Hepatocyte (in vitro differentiated cells): ENCODE measurements around the gene SEMA5A.

Source experiments
- EZH2 ChIP-seq: fragments of 200-600 bp; sonication (generic); IDR thresholded peaks from 2 replicates; pipeline ENCODE4 v1.6.1; 2016; ENCODE audit warnings: antibody characterized with exemption, mild to moderate bottlenecking, borderline replicate concordance
- EZH2phosphoT487 ChIP-seq: fragments of 200-600 bp; sonication (generic); IDR thresholded peaks from one replicate; pipeline ENCODE4 v1.6.1; 2018; ENCODE audit warnings: antibody characterized with exemption, mild to moderate bottlenecking, low read depth, moderate library complexity; ENCODE audit not compliant: unreplicated experiment, severe bottlenecking
- TF ChIP-seq, protein P1 (sequence below): fragments of 200-600 bp; sonication (generic); IDR thresholded peaks from 2 replicates; pipeline ENCODE4 v1.5.1; 2016; ENCODE audit warnings: antibody characterized with exemption, mild to moderate bottlenecking; ENCODE audit not compliant: poor library complexity

DNA sequence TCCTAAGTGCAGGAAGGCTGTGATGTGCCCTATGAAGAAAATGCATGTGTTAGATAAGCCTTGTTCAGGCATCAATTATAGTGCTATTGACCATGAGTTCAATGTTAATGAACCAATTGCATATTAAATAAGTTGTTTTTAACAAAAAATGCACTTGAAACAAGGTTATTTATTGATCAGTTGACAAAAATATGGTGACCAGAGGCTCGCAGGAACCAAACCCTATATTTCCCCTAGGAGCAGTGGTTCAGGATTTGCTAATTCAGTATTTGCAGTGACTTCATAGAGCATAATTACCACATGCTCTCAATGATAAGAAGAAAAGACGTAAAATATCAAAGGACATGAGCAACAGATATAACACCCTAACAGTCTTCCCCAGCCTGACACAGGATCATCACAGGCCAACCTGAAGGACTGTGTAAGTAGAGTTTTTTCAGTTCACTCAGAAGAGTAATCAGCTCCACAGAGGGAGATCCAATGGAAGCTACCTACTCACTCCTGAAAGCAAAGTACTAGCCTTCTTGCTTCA lies 92.3 kb downstream of the SEMA5A start:
- TF ChIP-seq, protein P1, sequence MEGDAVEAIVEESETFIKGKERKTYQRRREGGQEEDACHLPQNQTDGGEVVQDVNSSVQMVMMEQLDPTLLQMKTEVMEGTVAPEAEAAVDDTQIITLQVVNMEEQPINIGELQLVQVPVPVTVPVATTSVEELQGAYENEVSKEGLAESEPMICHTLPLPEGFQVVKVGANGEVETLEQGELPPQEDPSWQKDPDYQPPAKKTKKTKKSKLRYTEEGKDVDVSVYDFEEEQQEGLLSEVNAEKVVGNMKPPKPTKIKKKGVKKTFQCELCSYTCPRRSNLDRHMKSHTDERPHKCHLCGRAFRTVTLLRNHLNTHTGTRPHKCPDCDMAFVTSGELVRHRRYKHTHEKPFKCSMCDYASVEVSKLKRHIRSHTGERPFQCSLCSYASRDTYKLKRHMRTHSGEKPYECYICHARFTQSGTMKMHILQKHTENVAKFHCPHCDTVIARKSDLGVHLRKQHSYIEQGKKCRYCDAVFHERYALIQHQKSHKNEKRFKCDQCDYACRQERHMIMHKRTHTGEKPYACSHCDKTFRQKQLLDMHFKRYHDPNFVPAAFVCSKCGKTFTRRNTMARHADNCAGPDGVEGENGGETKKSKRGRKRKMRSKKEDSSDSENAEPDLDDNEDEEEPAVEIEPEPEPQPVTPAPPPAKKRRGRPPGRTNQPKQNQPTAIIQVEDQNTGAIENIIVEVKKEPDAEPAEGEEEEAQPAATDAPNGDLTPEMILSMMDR: no peak
- no peak for TF ChIP-seq EZH2phosphoT487
- TF ChIP-seq EZH2: no peak
